ENCODE data around the gene RIMKLA. TPM values are rescaled to one million over a fixed set of nuclear protein-coding genes. Genes with fewer than 3 reads are reported as not detected.

The RIMKLA gene, protein sequence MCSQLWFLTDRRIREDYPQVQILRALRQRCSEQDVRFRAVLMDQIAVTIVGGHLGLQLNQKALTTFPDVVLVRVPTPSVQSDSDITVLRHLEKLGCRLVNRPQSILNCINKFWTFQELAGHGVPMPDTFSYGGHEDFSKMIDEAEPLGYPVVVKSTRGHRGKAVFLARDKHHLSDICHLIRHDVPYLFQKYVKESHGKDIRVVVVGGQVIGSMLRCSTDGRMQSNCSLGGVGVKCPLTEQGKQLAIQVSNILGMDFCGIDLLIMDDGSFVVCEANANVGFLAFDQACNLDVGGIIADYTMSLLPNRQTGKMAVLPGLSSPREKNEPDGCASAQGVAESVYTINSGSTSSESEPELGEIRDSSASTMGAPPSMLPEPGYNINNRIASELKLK
- 0.18 to 0.27 TPM in 2 of 3 replicates, not detected in the other for total RNA-seq
- long read RNA-seq, partial matches to known transcripts = 0 of 1 reads
- long read RNA-seq, other reads (novel, unspliced or antisense) = 1 of 1 reads

GRCh38 chr1:42380586-42381279 is at the start of gene RIMKLA:
Gene RIMKLA (plus strand): TSS chr1:42380792. CDS start chr1:42380935, 143 bp downstream.
- Mint-ChIP-seq H3K9me3 (ENCODE audit: low read depth) (no peaks in the 10 kb centered on the region), H3K27me3 (ENCODE audit: low read depth) (peaks cover 44% of the 10 kb centered on the region), H3K4me3 (ENCODE audit: unreplicated experiment) (peak within 1 kb of the TSS; percentile 66), H3K4me1 (ENCODE audit: low read depth) (peaks cover 6% of the 10 kb centered on the region), H3K36me3 (ENCODE audit: low read depth) (no peaks in the 10 kb centered on the region), H3K27ac (ENCODE audit: unreplicated experiment) (no peak within 1 kb of the TSS)
- TF ChIP-seq CTCF (IDR thresholded peaks at IDR 0.05) = no peak
- no peak for DNase-seq (ENCODE audit: low spot score)

DNA sequence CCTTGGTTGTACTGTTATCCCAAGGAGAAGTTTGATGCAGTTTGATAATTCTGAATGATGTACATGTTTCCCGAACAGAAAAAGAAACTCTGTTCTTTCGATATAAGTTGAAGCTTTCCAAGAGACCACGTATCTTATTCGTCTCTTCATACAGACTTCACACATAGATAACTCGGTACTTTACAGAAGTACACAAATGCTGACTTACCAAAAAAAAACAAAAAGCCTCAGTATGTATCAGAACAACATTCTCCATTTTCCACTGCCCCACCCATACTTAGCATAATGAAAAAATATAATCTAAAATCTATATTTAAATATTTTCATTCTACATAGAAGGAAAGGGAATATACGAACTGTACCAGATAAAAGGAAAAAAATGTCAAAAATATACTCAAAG is 47.7 kb upstream of the RIMKLA start:
- H3K9me3 Mint-ChIP-seq (ENCODE audit: low read depth) = no peaks in the 10 kb centered on the region
- H3K4me1 Mint-ChIP-seq (ENCODE audit: low read depth) = peaks cover 30% of the 10 kb centered on the region
- no peak for DNase-seq (ENCODE audit: low spot score)
- no peak overlapping the region for H3K27ac Mint-ChIP-seq (ENCODE audit: unreplicated experiment)
- no peak overlapping the region for H3K4me3 Mint-ChIP-seq (ENCODE audit: unreplicated experiment)
- no peaks in the 10 kb centered on the region for H3K36me3 Mint-ChIP-seq (ENCODE audit: low read depth)
- TF ChIP-seq CTCF (IDR thresholded peaks at IDR 0.05) = no peak
- no peaks in the 10 kb centered on the region for H3K27me3 Mint-ChIP-seq (ENCODE audit: low read depth)

GRCh38 chr1:42333662-42334239 is 46.8 kb upstream of the RIMKLA start:
- DNase-seq (ENCODE audit: low spot score) = no peak
- Mint-ChIP-seq H3K4me1 (ENCODE audit: low read depth) (peaks cover 30% of the 10 kb centered on the region), H3K9me3 (ENCODE audit: low read depth) (no peaks in the 10 kb centered on the region)

GRCh38 chr1:42334240-42335049 is 46.1 kb upstream of the RIMKLA start:
- Mint-ChIP-seq H3K27me3 (ENCODE audit: low read depth) (no peaks in the 10 kb centered on the region), H3K36me3 (ENCODE audit: low read depth) (no peaks in the 10 kb centered on the region), H3K27ac (ENCODE audit: unreplicated experiment) (peak overlapping the region; percentile 90), H3K9me3 (ENCODE audit: low read depth) (no peaks in the 10 kb centered on the region), H3K4me1 (ENCODE audit: low read depth) (peaks cover 30% of the 10 kb centered on the region), H3K4me3 (ENCODE audit: unreplicated experiment) (peak overlapping the region; percentile 86)
- DNase-seq (ENCODE audit: low spot score) = peak; percentile 82
- TF ChIP-seq CTCF (IDR thresholded peaks at IDR 0.05) = peak; percentile 60

More at GRCh38 chr1:42333662-42334239, 46.8 kb upstream of the RIMKLA start:
- peak overlapping the region; percentile 90 for H3K27ac Mint-ChIP-seq (ENCODE audit: unreplicated experiment)
- TF ChIP-seq CTCF (IDR thresholded peaks at IDR 0.05) = no peak
- H3K36me3 Mint-ChIP-seq (ENCODE audit: low read depth) = no peaks in the 10 kb centered on the region
- H3K27me3 Mint-ChIP-seq (ENCODE audit: low read depth) = no peaks in the 10 kb centered on the region
- H3K4me3 Mint-ChIP-seq (ENCODE audit: unreplicated experiment) = peak overlapping the region; percentile 86

Measured in chondrocyte (in vitro differentiated cells).